Keratinocyte (primary cell): ENCODE data around the gene PASD1. TPM values are rescaled to one million over a fixed set of nuclear protein-coding genes. Genes with fewer than 3 reads are reported as not detected.

Experiments used
- DNase-seq: peaks from one replicate; pipeline ENCODE4 v3.0.0-alpha.2; 2011; ENCODE audit warnings: low read depth, missing footprints, low spot score
- FAIRE-seq: peaks from 2 replicates; lab custom pipeline; 2011; peaks lifted over from hg19 to GRCh38; lab: Jason Lieb, UNC
- H2AFZ ChIP-seq: 2 replicates; pipeline ENCODE4 v1.6.0; 2012; ENCODE audit warnings: low read length, control low read depth, inconsistent platforms; ENCODE audit not compliant: control insufficient read depth
- H3K27ac ChIP-seq: 2 replicates; pipeline ENCODE4 v1.5.1; 2011; ENCODE audit warnings: low read length; ENCODE audit not compliant: control insufficient read depth, insufficient read depth
- H3K27me3 ChIP-seq: 3 replicates; pipeline ENCODE4 v1.6.0; 2011; ENCODE audit warnings: low read length; ENCODE audit not compliant: control insufficient read depth, insufficient read depth; ENCODE audit errors: extremely low read depth
- H3K36me3 ChIP-seq, 2 experiments: 2 replicates in 1 of 2; 3 replicates in 1 of 2; pipeline ENCODE4 v1.5.1; 2011; ENCODE audit warnings: low read length in 2 of 2, mild to moderate bottlenecking in 1 of 2; ENCODE audit not compliant: control insufficient read depth in 2 of 2, insufficient read depth in 2 of 2; ENCODE audit errors: extremely low read depth in 1 of 2
- H3K4me1 ChIP-seq: 3 replicates; pipeline ENCODE4 v1.5.1; 2011; ENCODE audit warnings: low read length; ENCODE audit not compliant: control insufficient read depth, insufficient read depth; ENCODE audit errors: extremely low read depth
- H3K4me2 ChIP-seq: 3 replicates; pipeline ENCODE4 v1.6.0; 2011; ENCODE audit warnings: low read depth, low read length; ENCODE audit not compliant: control insufficient read depth, insufficient read depth; ENCODE audit errors: extremely low read depth
- H3K4me3 ChIP-seq, 3 experiments: fragments of 200-600 bp in 1 of 3; sonication (generic) in 1 of 3; 2 replicates in 2 of 3; 3 replicates in 1 of 3; pipeline ENCODE4 v1.5.1; 2011 to 2016; ENCODE audit warnings: low read length in 3 of 3, mild to moderate bottlenecking in 3 of 3, control low read depth in 2 of 3, inconsistent platforms in 1 of 3, low read depth in 1 of 3, mixed read lengths in 1 of 3, mixed run types in 1 of 3, moderate library complexity in 1 of 3; ENCODE audit not compliant: control insufficient read depth in 2 of 3, insufficient read depth in 2 of 3; ENCODE audit errors: extremely low read depth in 1 of 3
- H3K79me2 ChIP-seq: 2 replicates; pipeline ENCODE4 v1.6.0; 2012; ENCODE audit warnings: low read length; ENCODE audit not compliant: control insufficient read depth, insufficient read depth
- H3K9ac ChIP-seq: 3 replicates; pipeline ENCODE4 v1.6.0; 2011; ENCODE audit warnings: low read length; ENCODE audit not compliant: control insufficient read depth, insufficient read depth; ENCODE audit errors: extremely low read depth
- H3K9me1 ChIP-seq: 3 replicates; pipeline ENCODE4 v1.6.0; 2011; ENCODE audit warnings: low read length; ENCODE audit not compliant: control insufficient read depth, insufficient read depth; ENCODE audit errors: extremely low read depth
- H3K9me3 ChIP-seq: 2 replicates; pipeline ENCODE4 v1.5.1; 2012; ENCODE audit warnings: low read depth, low read length; ENCODE audit not compliant: control insufficient read depth
- H4K20me1 ChIP-seq: 3 replicates; pipeline ENCODE4 v1.6.0; 2011; ENCODE audit warnings: low read length; ENCODE audit not compliant: control insufficient read depth, insufficient read depth; ENCODE audit errors: extremely low read depth
- CTCF ChIP-seq, 3 experiments: IDR thresholded peaks in 1 of 3; conservative IDR thresholded peaks in 1 of 3; optimal IDR thresholded peaks in 1 of 3; 2 replicates in 2 of 3; 3 replicates in 1 of 3; pipeline versions ENCODE3 to v1.5.1; 2011; ENCODE audit warnings: low read length in 3 of 3, mild to moderate bottlenecking in 3 of 3, moderate library complexity in 2 of 3, control low read depth in 1 of 3, inconsistent platforms in 1 of 3; ENCODE audit not compliant: insufficient read depth in 2 of 3; ENCODE audit errors: extremely low read depth in 1 of 3
- EZH2 ChIP-seq: IDR thresholded peaks from one replicate; pipeline ENCODE4 v1.6.1; 2012; ENCODE audit warnings: inconsistent platforms, mild to moderate bottlenecking, low read length, moderate library complexity
- dilution Hi-C: fragments of 300-500 bp; cut with MboI; formaldehyde crosslinking; loops from one replicate; pipeline ENCODE4 v1.7.0; 2020; ENCODE audit warnings: low sequenced_read_pairs; ENCODE audit not compliant: extremely low pct_ligation_motif_present
- polyA plus RNA-seq, 5 experiments: library from polyadenylated mRNA; depleted of rRNA in 3 of 5; stranded (reverse) in 3 of 5; stranded (forward) in 1 of 5; unstranded in 1 of 5; fragments of >200 nt; gene quantifications; 1 replicate in 1 of 5; 2 replicates in 3 of 5; 3 replicates in 1 of 5; pipeline versions ENCODE4 v1.2.1 to v1.2.3, GENCODE V29; 2011 to 2012; ENCODE audit warnings: missing spikeins in 2 of 5, low read depth in 1 of 5, low replicate concordance in 1 of 5

PASD1 gene
- polyA plus RNA-seq, 1 donor (not counting 4 experiments of a cell fraction or from before 2014, with no cell fraction given) = not detected

- no peak for DNase-seq
- Histone ChIP-seq H3K9ac (no peak overlapping the region), H2AFZ (no peak overlapping the region), H3K79me2 (no peaks in the 10 kb centered on the region), H3K4me1 (no peaks in the 10 kb centered on the region), H3K36me3 (no peaks in the 10 kb centered on the region), H4K20me1 (no peaks in the 10 kb centered on the region), H3K9me1 (no peaks in the 10 kb centered on the region), H3K27me3 (no peaks in the 10 kb centered on the region), H3K9me3 (peaks cover 3% of the 10 kb centered on the region), H3K27ac (no peak overlapping the region), H3K4me3 (no peak overlapping the region), H3K4me2 (no peak overlapping the region)
- no peak for FAIRE-seq
- peak in 1 of 3 experiments; percentile 35 for TF ChIP-seq CTCF (optimal IDR thresholded peaks at IDR 0.05 in 1 of 3, IDR thresholded peaks at IDR 0.05 in 1 of 3, conservative IDR thresholded peaks at IDR 0.05 in 1 of 3; ENCODE audit: extremely low read depth in 1 of 3, insufficient read depth in 2 of 3, low read length in 3 of 3)
- TF ChIP-seq EZH2 = no peak
- dilution Hi-C loops = no loop called here
These were observed 158.9 kb downstream of the PASD1 start for GRCh38 chrX:151722241-151722846.

GRCh38 chrX:151723156-151723760, 159.8 kb downstream of the PASD1 start:
- no peak overlapping the region for H2AFZ ChIP-seq
- no peak overlapping the region for H3K4me3 ChIP-seq
- H3K9me1 ChIP-seq = no peaks in the 10 kb centered on the region
- H3K9ac ChIP-seq = no peak overlapping the region
- no peaks in the 10 kb centered on the region for H4K20me1 ChIP-seq
- no peaks in the 10 kb centered on the region for H3K79me2 ChIP-seq
- no peak for FAIRE-seq
- H3K9me3 ChIP-seq = peaks cover 3% of the 10 kb centered on the region
- no peaks in the 10 kb centered on the region for H3K4me1 ChIP-seq
- no peaks in the 10 kb centered on the region for H3K36me3 ChIP-seq
- no peaks in the 10 kb centered on the region for H3K27me3 ChIP-seq
- H3K4me2 ChIP-seq = no peak overlapping the region
- H3K27ac ChIP-seq = no peak overlapping the region
- DNase-seq = no peak
- dilution Hi-C loops = no loop called here
- TF ChIP-seq EZH2 = no peak
- no peak for TF ChIP-seq CTCF (optimal IDR thresholded peaks at IDR 0.05 in 1 of 3, IDR thresholded peaks at IDR 0.05 in 1 of 3, conservative IDR thresholded peaks at IDR 0.05 in 1 of 3; ENCODE audit: extremely low read depth in 1 of 3, insufficient read depth in 2 of 3, low read length in 3 of 3)
